Measurements from ENCODE around the gene FMNL1.

FMNL1 gene

DNA sequence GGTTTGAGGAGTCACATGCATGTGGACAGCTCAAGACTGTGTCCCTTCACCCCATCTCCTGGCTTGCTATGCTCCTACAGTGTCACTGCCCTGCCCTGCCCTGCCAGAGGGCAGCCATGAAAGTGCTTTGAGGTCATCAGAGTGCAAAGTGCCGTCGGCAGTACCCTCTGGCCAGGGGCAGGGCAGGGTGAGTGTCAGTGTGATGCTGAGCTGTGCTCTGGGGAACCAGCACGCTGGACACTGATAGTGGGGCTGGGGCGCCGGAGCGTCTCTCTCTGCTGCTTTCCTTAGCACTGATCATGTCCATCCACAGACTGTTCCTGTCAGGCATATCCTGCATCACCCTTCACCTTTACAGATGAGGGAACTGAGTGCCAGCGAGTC, 41.8 kb downstream of the FMNL1 start:
- DNase-seq (ENCODE audit: low read depth in 1 of 2, low spot score in 1 of 2), result no peak
- no peak overlapping the region for H3K27ac ChIP-seq (replicated peaks)
- no peak overlapping the region for H3K4me3 ChIP-seq (replicated peaks; ENCODE audit: insufficient read depth, low read length)

DNA sequence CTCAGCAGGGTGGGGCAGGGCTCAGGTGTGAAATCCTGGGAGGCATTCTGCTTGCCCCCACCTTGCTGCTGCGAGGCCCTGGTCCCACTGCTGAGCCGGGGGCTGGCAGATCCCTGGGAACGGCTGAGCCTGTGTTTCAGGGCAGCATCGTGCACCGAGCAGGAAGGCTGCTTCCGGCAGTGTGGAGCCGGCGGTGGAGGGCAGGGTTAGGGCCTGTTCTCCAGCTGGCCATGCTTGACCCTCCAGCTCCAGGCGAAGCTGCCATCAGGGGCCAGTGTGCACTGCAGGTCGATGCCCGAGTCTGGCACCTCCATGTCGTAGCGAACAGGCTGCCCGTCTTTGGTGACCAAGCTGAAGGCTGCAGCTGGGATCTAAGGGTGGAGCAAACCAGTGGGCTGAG, 42.7 kb downstream of the FMNL1 start:
- no peak overlapping the region for H3K27ac ChIP-seq (replicated peaks)
- H3K27me3 ChIP-seq (ENCODE audit: insufficient read depth, poor library complexity, severe bottlenecking), result no peaks in the 10 kb centered on the region
- DNase-seq (ENCODE audit: low read depth in 1 of 2, low spot score in 1 of 2), result no peak
- TF ChIP-seq POLR2AphosphoS5 (IDR thresholded peaks at IDR 0.05; ENCODE audit: low read depth), result no peak
- no peak for TF ChIP-seq CTCF (IDR thresholded peaks at IDR 0.05; ENCODE audit: insufficient read depth, low read length)
- TF ChIP-seq GABPA (IDR thresholded peaks at IDR 0.05; ENCODE audit: low read depth), result no peak
- no peak for TF ChIP-seq SPI1 (IDR thresholded peaks at IDR 0.05; ENCODE audit: borderline replicate concordance, low read depth)
- no peak for TF ChIP-seq REST (IDR thresholded peaks at IDR 0.05; ENCODE audit: insufficient replicate concordance, low read depth)
- no peak overlapping the region for H3K4me3 ChIP-seq (replicated peaks; ENCODE audit: insufficient read depth, low read length)

More for the DNA sequence above, 41.8 kb downstream of the FMNL1 start:
- TF ChIP-seq GABPA (IDR thresholded peaks at IDR 0.05; ENCODE audit: low read depth), result no peak
- no peak for TF ChIP-seq CTCF (IDR thresholded peaks at IDR 0.05; ENCODE audit: insufficient read depth, low read length)
- TF ChIP-seq SPI1 (IDR thresholded peaks at IDR 0.05; ENCODE audit: borderline replicate concordance, low read depth), result no peak
- TF ChIP-seq POLR2AphosphoS5 (IDR thresholded peaks at IDR 0.05; ENCODE audit: low read depth), result no peak
- TF ChIP-seq REST (IDR thresholded peaks at IDR 0.05; ENCODE audit: insufficient replicate concordance, low read depth), result no peak
- H3K27me3 ChIP-seq (ENCODE audit: insufficient read depth, poor library complexity, severe bottlenecking), result no peaks in the 10 kb centered on the region

GRCh38 chr17:45264988-45265387, 43.3 kb downstream of the FMNL1 start:
- Histone ChIP-seq H3K27me3 (ENCODE audit: insufficient read depth, poor library complexity, severe bottlenecking) (no peaks in the 10 kb centered on the region), H3K27ac (replicated peaks) (no peak overlapping the region), H3K4me3 (replicated peaks; ENCODE audit: insufficient read depth, low read length) (no peak overlapping the region)
- no peak for TF ChIP-seq POLR2AphosphoS5 (IDR thresholded peaks at IDR 0.05; ENCODE audit: low read depth)
- no peak for TF ChIP-seq REST (IDR thresholded peaks at IDR 0.05; ENCODE audit: insufficient replicate concordance, low read depth)
- no peak for TF ChIP-seq SPI1 (IDR thresholded peaks at IDR 0.05; ENCODE audit: borderline replicate concordance, low read depth)
- no peak for TF ChIP-seq CTCF (IDR thresholded peaks at IDR 0.05; ENCODE audit: insufficient read depth, low read length)
- TF ChIP-seq GABPA (IDR thresholded peaks at IDR 0.05; ENCODE audit: low read depth), result no peak
- DNase-seq (ENCODE audit: low read depth in 1 of 2, low spot score in 1 of 2), result no peak

All from HL-60 (cell line).